Endodermal cell (in vitro differentiated cells): ENCODE results near the gene DLG1. TPM values are rescaled to one million over a fixed set of nuclear protein-coding genes. Genes with fewer than 3 reads are reported as not detected.
A peak's percentile ranks its signal among the peaks of the same experiment; 100 is the strongest.

Source experiments
- DNase-seq: peaks from one replicate; pipeline ENCODE4 v3.0.0-alpha.2; 2017
- H3K27ac ChIP-seq: 2 replicates; pipeline ENCODE4 v1.5.1; 2013; ENCODE audit warnings: mild to moderate bottlenecking, low read depth, low read length, moderate library complexity
- H3K27me3 ChIP-seq: 2 replicates; pipeline ENCODE4 v1.6.1; 2013; ENCODE audit warnings: mild to moderate bottlenecking, low read length, moderate library complexity; ENCODE audit not compliant: insufficient read depth, control insufficient read depth, poor library complexity, severe bottlenecking
- H3K36me3 ChIP-seq: 2 replicates; pipeline ENCODE4 v1.7.0; 2013; ENCODE audit warnings: mild to moderate bottlenecking, low read length, moderate library complexity; ENCODE audit not compliant: control insufficient read depth, insufficient read depth
- H3K4me1 ChIP-seq: one replicate; pipeline ENCODE4 v1.7.0; 2013; ENCODE audit warnings: low read length; ENCODE audit not compliant: control insufficient read depth, insufficient read depth
- H3K4me3 ChIP-seq: 2 replicates; pipeline ENCODE4 v1.5.1; 2013; ENCODE audit warnings: mild to moderate bottlenecking, low read length, moderate library complexity
- H3K9ac ChIP-seq: 2 replicates; pipeline ENCODE4 v1.6.1; 2013; ENCODE audit warnings: mild to moderate bottlenecking, low read length, moderate library complexity; ENCODE audit not compliant: poor library complexity, severe bottlenecking; ENCODE audit errors: extremely low read depth
- H3K9me3 ChIP-seq: 2 replicates; pipeline ENCODE4 v1.6.1; 2013; ENCODE audit warnings: mild to moderate bottlenecking, low read length, moderate library complexity; ENCODE audit not compliant: control insufficient read depth
- H3K27ac Mint-ChIP-seq: 2 replicates; pipeline ENCODE4 v1.8.0; 2020; ENCODE audit warnings: mixed read lengths
- H3K27me3 Mint-ChIP-seq: 2 replicates; pipeline ENCODE4 v1.8.0; 2021; ENCODE audit warnings: mild to moderate bottlenecking, mixed read lengths; ENCODE audit not compliant: insufficient read depth
- H3K36me3 Mint-ChIP-seq: 2 replicates; pipeline ENCODE4 v1.8.0; 2020; ENCODE audit warnings: low read depth, mixed read lengths
- H3K4me1 Mint-ChIP-seq: 2 replicates; pipeline ENCODE4 v1.8.0; 2020; ENCODE audit warnings: mixed read lengths
- H3K4me3 Mint-ChIP-seq: 2 replicates; pipeline ENCODE4 v1.8.0; 2020; ENCODE audit warnings: mild to moderate bottlenecking, moderate library complexity, mixed read lengths
- H3K9me3 Mint-ChIP-seq: 2 replicates; pipeline ENCODE4 v1.8.0; 2020; ENCODE audit warnings: mild to moderate bottlenecking, mixed read lengths
- WGBS, 2 experiments: methylation state at CpG; one replicate each; pipeline versions ENCODE4 v1.1.5 to v1.1.7; 2013; ENCODE audit warnings: missing lambda C conversion rate in 2 of 2, mixed read lengths in 1 of 2; ENCODE audit not compliant: insufficient coverage in 1 of 2, insufficient read length in 1 of 2; 5-methylcytosine and 5-hydroxymethylcytosine counted together
- total RNA-seq, 2 donors: library from RNA; stranded (reverse); fragmentation: NEBNext Ultra II Directional in 1 of 2; extraction: Animal tissue kit (Norgen Biotek cat#: 25700) in 1 of 2; gene quantifications; 2 replicates in 1 of 2; 3 replicates in 1 of 2; pipeline ENCODE4 v1.2.1, GENCODE V29; 2021
- TF ChIP-seq, protein P1 (sequence below): fragments of 200-600 bp; sonication (generic); conservative IDR thresholded peaks from 2 replicates; pipeline ENCODE4 v1.5.0; 2021; ENCODE audit warnings: antibody characterized with exemption, mild to moderate bottlenecking

Gene DLG1
- total RNA-seq, 2 donors from 2014 or later: 78.7 to 96.9 TPM

GRCh38 chr3:197189623-197190022, 108.8 kb downstream of the DLG1 start:
- Histone ChIP-seq H3K36me3 (peaks cover 19% of the 10 kb centered on the region), H3K27ac (no peak overlapping the region), H3K27me3 (no peaks in the 10 kb centered on the region), H3K9ac (no peak overlapping the region), H3K4me1 (no peaks in the 10 kb centered on the region), H3K9me3 (peaks cover 3% of the 10 kb centered on the region), H3K4me3 (no peak overlapping the region)
- Mint-ChIP-seq H3K4me3 (no peak overlapping the region), H3K36me3 (peaks cover 24% of the 10 kb centered on the region), H3K27me3 (no peaks in the 10 kb centered on the region), H3K9me3 (no peaks in the 10 kb centered on the region), H3K27ac (no peak overlapping the region), H3K4me1 (peaks cover 13% of the 10 kb centered on the region)
- no peak for DNase-seq
- TF ChIP-seq, protein P1, sequence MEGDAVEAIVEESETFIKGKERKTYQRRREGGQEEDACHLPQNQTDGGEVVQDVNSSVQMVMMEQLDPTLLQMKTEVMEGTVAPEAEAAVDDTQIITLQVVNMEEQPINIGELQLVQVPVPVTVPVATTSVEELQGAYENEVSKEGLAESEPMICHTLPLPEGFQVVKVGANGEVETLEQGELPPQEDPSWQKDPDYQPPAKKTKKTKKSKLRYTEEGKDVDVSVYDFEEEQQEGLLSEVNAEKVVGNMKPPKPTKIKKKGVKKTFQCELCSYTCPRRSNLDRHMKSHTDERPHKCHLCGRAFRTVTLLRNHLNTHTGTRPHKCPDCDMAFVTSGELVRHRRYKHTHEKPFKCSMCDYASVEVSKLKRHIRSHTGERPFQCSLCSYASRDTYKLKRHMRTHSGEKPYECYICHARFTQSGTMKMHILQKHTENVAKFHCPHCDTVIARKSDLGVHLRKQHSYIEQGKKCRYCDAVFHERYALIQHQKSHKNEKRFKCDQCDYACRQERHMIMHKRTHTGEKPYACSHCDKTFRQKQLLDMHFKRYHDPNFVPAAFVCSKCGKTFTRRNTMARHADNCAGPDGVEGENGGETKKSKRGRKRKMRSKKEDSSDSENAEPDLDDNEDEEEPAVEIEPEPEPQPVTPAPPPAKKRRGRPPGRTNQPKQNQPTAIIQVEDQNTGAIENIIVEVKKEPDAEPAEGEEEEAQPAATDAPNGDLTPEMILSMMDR: no peak
- WGBS, 2 experiments: 83 to 89% methylated on average over 3 of the region's 3 CpGs

DNA sequence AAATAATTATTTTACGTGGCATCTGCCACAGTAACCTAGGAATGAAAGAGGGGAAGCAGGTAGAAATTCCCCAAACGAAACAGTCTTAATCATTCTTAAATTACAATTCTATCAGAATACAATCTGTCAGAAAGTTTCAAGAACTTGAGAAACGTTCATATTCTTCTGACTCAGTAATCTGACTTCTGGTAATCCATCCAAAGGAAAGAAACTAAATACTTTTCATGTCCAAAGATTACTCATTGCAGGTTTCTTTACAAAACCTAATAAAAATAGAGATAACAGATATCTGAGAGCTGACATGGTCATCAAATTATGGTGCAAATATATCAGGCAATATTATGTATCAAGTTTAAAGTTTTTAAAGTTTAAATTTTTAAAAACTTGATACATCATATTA, 109.4 kb downstream of the DLG1 start:
- Mint-ChIP-seq H3K36me3 (peaks cover 24% of the 10 kb centered on the region), H3K9me3 (no peaks in the 10 kb centered on the region)

GRCh38 chr3:197186887-197187588, 111.4 kb downstream of the DLG1 start:
- Histone ChIP-seq H3K27ac (no peak overlapping the region), H3K36me3 (peaks cover 12% of the 10 kb centered on the region), H3K9me3 (peaks cover 3% of the 10 kb centered on the region), H3K4me1 (no peaks in the 10 kb centered on the region), H3K27me3 (no peaks in the 10 kb centered on the region), H3K9ac (no peak overlapping the region), H3K4me3 (no peak overlapping the region)
- 78% methylated on average over 1 of the region's 1 CpG; no CpG with 5 or more reads in 1 of the 2 experiments for WGBS, 2 experiments
- no peak overlapping the region for H3K27ac Mint-ChIP-seq
- H3K9me3 Mint-ChIP-seq: no peaks in the 10 kb centered on the region
- peaks cover 14% of the 10 kb centered on the region for H3K36me3 Mint-ChIP-seq
- DNase-seq: no peak
- peaks cover 16% of the 10 kb centered on the region for H3K4me1 Mint-ChIP-seq
- H3K27me3 Mint-ChIP-seq: no peaks in the 10 kb centered on the region
- TF ChIP-seq, protein P1: peak; percentile 91
- no peak overlapping the region for H3K4me3 Mint-ChIP-seq

More for the DNA sequence above, 109.4 kb downstream of the DLG1 start:
- H3K4me3 ChIP-seq: no peak overlapping the region
- DNase-seq: no peak
- H3K36me3 ChIP-seq: peaks cover 17% of the 10 kb centered on the region
- H3K4me3 Mint-ChIP-seq: no peak overlapping the region
- no peaks in the 10 kb centered on the region for H3K4me1 ChIP-seq
- no peak overlapping the region for H3K27ac Mint-ChIP-seq
- H3K27me3 Mint-ChIP-seq: no peaks in the 10 kb centered on the region
- TF ChIP-seq, protein P1: no peak
- peaks cover 16% of the 10 kb centered on the region for H3K4me1 Mint-ChIP-seq
- H3K9ac ChIP-seq: no peak overlapping the region
- H3K27ac ChIP-seq: no peak overlapping the region
- peaks cover 3% of the 10 kb centered on the region for H3K9me3 ChIP-seq
- H3K27me3 ChIP-seq: no peaks in the 10 kb centered on the region
- 83 to 88% methylated on average over 1 to 3 of the region's 3 CpGs for WGBS, 2 experiments
